Activated CD8-positive, alpha-beta memory T cell treated with anti-CD3 and anti-CD28 coated beads, Interleukin-2, amount 50 U/mL, for 4 hours (primary cell): Measurements from ENCODE around the gene CNOT8.
"Not testable (repeated sequence)": the region's sequence is repeated elsewhere in the genome, so short reads cannot be mapped to it uniquely, and the experiment has no call there.

ENCODE experiments used
- DNase-seq: peaks from one replicate; pipeline ENCODE4 v3.0.0-alpha.2; 2020

The CNOT8 gene

DNA sequence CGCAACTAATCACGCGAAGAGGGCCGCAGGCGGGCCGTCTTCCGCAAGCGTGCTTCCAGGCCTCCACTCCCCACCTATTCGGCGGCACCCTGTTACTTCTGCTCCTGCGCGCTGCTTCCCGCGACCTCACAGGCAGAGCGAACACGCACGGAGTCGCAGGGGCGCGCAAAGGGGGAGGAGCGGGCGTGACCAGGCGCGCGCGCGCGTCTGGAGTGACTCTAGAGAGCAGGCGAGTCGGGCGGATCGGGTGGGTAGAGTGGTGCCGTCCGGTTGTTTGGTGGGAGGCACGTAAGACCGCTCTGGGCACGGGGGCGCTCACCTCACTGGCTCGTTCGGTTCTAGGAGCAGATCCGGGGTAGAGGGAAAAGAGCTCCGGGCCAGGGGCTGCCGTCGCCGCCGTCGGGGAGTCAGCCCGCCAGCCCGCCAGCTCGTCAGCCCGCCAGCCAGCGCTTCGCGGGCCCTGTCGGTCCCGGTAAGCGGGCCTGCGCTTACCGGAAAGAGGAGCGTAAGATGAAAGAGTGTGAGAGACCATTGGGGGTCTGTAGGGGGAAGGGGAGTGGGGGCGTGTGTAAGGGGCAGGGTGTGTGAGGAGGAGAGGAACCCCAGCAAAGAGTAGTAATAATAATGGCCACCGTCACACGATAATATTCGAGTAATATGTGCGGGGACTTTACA is at the start of gene CNOT8:
Gene CNOT8 (plus strand): TSS at position 331 of the 675 bp plus-strand sequence. CDS start 4,652 bp downstream, outside the sequence.
- peak; percentile 98 for DNase-seq

DNA sequence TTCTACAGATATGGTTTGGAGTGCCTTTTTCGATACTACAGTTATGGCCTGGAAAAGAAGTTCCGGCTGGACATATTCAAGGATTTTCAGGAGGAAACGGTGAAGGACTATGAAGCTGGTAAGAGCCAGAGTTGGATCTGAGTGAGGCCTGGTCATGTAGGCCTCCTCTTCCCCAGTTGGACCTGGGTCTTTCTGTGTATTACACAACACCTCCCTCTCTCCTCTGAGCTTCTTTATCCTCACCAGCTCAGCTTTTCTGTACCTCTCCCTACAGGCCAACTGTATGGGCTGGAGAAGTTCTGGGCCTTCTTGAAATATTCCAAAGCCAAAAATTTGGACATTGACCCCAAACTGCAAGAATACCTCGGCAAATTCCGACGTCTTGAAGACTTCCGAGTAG is 47.2 kb upstream of the CNOT8 start:
- no peak for DNase-seq

DNA sequence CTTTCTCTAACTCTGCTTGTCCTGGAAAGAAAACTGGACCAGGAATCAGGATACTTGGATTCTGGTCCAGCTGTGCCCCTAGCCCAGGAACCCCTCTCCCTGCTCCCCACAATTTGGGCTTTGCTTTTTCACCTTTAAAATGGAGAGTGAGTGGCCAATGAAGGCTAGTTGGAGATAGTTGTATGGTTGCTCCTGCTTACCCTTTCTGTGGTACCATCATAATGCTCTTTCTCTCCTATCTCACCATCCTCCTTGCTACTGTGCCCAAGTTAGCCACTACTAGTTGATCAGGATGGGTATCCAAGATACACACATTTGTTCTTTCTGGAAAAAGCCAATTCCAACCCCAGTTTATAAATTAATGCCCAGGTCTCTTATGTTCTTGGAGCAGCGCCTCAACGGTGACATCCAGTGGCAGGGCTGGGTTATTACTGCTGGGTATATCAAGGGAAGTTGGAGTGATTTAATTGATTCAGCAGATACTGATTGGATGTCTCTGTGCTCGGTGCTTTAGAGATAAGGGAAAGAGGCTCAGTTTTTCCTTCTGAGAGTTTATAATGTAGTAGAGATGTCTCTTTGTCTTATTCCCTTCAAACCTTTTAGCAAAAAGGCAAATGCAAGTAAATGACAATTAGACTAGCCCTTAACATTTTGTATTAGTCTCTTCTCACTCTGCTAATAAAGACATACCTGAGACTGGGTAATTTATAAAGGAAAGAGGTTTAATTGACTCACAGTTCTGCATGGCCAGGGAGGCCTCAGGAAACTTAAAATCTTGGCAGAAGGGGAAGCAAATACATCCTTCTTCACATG is 46.6 kb upstream of the CNOT8 start:
- DNase-seq = peak; percentile 65

DNA sequence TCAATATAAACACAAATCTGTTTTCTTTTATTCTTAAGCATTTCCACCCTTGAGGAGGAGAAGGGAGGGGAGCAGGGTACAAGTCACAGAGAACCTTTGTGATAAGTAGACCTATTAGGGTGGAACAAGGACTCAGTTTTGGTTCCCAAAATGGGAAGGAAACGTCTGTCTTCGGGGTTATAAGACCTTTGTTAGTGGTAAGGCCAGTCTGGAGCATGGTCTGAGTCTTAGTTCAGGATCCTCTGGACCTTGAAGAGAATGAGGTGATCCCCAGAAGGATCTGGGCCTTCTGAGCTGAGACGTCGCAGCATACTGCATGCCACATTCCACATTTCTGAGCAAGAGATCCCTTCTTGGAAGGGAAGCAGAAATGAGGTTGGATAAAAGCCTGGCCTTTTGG is 45.3 kb upstream of the CNOT8 start:
- no peak for DNase-seq

DNA sequence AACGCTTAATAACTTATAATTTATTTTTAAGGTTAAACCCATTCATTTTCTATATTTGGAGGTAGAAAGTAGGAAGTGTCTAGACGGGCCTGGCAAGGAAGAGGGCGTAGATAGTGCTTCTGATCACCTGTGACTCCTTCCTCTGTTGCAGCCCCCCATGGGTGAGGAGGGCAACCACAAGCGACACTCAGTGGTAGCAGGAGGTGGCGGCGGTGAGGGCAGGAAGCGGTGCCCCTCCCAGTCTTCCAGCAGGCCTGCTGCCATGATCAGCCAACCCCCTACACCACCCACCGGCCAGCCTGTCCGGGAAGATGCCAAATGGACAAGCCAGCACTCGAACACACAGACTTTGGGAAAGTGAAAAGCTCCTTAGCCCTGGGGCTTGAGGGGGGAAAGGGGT is 44.7 kb upstream of the CNOT8 start:
- peak; percentile 57 for DNase-seq

DNA sequence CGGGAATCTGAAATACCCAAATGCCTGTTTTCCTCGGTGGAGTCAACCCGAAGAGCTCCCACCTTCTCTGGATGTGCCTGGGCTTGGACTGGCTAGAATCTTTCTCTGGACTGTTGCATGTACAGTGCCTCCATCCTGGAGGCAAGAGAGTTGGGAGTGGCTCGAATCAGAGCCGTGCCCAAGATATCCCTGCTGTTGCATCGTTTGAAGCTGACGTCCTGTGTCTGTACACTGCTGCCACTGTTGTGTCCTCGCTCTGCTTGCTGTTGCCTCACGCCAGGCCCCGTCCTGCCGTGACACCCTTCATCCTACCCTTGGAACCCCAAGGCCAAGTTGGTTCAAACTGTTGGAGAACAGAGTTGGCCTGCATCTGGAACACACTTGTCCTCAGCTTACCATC is 43.4 kb upstream of the CNOT8 start:
- no peak for DNase-seq

DNA sequence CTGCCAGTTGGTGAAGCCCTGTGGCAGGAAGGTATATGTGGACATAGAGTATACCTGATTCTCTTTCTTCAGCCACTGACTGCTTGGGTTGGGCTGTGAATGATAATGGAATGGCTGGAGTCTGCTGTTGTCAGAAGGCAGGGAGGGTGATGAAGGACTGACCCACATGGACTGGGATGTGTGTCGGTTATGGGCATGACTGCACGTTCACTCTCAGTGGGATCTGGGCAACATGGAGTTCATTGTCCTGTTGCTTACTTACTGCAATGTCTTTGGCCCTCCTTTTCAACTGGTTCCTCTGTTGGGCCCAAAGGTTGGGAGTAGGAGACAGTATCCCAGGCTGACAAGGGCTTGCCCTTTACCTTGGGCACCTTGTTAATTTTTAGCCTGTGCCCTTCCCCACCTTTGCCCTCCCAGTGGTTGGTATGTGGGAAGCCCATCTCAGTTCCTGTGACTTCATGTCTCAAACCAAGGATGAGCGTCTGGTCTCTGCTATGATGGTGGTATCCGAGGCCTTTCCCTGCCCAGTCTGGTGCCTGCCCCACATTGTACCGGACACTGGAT is 42.7 kb upstream of the CNOT8 start:
- no peak for DNase-seq

DNA sequence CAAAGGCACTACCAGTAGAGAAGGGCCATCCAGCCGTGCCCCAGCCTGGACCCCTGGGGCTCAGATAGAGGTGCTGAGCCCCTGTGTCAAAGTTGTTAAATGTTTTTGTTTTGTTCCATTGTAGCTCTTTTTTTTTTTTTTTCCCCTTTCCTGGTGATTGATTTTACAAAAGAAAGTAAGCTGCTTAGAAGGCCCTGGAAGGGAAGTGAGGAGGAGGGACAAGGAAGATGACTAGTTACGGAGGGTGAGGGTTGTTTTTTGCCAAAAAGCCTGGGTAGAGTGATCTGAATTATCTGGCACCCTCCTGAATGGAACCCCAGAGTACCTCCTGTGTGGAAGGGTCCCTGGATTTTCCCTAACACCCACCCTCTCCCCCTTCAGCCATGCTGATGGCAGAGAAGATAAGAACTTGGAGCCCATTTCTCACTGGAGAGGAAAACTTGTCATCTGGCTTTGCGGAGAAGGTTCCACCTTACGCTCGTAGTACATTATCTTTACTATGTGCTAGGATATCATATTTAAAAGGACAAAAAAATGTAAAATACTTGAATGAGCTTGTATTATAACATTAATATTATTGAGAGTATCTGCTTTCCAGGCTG is 41.4 kb upstream of the CNOT8 start:
- DNase-seq = no peak

DNA sequence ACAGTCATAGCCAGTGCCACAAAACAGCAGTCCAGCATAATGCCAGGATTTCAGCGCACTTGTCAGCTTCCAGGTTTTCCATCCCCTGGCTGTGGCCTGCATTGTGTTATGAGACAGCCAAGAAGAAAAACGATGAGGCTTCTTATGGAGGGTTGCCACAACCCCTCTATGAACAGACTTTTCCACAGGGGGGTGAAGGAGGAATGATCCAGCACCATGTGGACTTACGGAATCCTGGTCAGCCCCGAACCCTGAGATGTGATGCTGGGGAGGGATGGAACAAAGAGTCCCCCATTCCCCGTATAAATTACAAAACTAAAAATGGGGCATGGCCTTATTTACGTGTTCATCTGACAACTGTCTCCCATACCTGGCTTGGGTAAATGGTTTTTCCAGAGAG is 40.6 kb upstream of the CNOT8 start:
- no peak for DNase-seq

DNA sequence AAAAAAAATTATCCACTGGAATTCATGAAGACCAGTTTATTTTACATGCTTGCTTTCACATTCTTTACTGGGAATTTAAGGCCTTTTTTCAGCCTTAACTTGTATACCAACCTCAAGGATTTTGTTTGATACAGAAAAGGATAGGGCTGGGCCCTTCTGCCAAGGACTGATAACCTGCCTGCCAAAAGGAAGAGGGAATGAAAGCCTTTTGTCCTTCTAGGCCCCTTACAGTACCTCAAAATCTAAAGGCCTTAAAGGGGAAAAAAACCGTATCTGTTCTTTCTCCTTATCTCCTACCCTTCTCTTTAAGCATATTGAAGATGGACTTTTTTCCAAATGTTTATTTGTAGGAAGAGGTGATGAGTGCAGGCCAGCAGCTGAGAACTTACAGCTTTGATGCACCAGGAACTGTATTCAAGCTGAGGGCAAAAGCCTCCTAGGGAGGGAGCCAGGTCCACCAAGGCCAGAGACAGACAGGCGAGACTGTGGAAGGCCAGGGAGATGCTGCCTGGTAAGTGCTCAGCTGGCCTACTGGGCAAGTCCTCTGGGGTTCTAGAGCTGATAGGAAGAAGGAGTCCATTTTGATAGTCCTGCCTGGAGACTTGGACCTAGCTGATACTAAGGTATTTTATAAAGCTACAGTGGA is 39.8 kb upstream of the CNOT8 start:
- DNase-seq = no peak

DNA sequence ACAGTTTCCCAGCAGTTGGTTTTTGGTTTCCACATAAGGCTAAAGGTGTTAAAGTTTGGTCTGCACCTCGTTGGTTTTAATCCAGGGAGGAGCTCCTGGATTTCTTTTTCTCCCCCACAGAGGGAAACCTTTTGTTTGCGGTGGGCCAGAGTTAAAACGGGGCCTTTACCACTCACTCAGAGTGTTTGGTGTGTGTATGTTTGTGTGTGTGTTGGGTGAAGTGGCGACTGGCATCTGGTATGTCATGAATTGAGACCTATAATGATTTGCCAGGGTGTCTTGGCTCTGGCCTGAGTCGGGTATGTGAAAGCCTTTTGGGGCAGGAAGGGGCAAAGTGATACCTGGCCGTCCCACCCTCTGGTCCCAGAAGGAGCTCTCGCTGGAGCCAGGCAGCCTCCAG is 38.9 kb upstream of the CNOT8 start:
- DNase-seq = no peak

DNA sequence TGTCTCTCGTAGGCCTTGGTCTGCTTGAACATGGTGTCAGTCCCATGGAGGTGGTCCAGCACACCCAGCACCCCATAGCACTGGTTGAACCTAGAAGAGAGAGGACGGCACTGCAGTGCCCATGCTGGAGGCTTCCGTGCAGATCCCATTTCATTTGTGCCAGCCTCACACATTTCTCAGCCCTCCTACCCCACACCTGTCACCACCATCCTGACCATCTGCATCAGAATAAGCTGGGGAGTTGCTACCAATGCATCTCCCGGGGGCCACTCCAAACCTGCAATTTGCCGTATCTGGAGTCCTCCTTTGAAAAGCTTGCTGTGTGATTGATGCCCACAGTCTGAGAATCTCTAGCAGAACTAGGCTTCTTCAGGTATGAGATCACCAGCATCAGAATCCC is 38.0 kb upstream of the CNOT8 start:
- no peak for DNase-seq

DNA sequence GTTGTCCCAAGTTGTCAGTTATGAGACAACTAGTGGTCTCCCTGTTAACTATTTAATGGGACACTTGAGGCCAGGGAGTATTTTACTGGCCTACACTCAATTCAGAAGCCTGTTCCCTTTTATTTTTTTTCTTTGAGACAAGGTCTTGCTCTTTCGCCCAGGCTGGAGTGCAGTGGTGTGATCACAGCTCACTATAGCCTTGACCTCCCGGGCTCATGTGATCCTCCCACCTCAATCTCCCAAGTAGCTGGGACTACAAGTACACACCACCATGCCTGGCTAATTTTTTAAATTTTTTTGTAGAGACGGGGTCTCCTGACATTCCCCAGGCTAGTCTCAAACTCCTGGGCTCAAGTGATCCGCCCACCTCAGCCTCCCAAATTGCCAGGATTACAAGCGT is 35.5 kb upstream of the CNOT8 start:
- DNase-seq = not testable (repeated sequence)

DNA sequence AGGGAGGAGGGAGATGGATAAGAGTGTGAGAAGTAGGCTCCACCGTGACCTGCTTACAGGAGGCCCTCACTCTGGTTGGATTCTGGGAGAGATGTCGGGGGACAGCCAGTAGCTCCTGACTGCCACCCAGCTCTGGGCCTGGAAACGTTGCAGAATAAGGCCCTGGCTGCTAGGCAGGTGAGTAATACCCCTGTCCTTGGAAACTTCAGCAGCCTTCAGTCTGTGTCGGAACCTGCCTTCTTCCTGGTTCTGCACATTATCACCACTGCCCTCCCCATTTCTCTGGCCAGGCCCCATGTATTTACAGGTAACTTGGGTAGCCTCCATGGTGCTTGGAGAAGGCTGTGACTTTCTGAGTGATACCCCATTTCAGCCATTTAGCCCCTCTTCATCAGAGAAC is 34.8 kb upstream of the CNOT8 start:
- DNase-seq = no peak

DNA sequence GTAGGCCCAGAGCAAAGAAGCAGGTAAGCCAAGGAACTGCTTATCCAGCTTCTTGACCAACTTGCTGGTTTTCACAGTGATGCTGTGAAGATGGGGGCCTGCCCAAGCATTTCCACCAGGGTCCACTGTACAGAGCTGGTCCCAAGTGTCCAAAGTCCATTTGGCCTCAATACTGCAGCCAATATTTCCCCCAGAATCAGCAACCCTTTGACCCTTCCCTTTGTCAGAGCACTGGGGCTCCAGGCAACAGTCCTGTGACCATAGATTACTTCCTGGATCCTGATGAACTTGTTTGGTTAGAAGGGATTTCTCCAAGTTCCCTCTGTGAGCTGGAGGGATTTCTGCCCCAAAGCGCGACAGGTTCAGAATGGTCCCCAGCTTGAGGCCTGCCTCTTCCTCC is 34.4 kb upstream of the CNOT8 start:
- no peak for DNase-seq

DNA sequence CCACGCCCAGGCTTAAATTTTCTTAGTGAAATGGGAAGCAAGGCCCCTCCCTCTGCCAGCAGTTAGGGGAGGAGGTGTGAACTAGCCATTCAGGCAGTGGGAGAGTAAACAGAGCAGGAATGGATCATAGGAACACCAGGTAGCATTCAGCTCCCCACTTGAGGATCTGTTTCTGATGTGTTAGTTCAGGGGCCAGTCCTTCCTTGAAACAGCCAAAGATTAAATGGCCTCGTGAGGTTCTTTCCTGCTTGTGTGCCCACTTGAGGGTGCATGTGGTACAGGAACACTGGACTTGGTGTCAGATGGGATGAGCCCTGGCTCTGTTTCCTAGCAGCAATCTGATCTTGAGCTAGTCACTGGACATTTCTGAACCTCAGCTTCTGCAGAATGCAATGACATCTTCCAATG is 29.2 kb upstream of the CNOT8 start:
- DNase-seq = no peak

DNA sequence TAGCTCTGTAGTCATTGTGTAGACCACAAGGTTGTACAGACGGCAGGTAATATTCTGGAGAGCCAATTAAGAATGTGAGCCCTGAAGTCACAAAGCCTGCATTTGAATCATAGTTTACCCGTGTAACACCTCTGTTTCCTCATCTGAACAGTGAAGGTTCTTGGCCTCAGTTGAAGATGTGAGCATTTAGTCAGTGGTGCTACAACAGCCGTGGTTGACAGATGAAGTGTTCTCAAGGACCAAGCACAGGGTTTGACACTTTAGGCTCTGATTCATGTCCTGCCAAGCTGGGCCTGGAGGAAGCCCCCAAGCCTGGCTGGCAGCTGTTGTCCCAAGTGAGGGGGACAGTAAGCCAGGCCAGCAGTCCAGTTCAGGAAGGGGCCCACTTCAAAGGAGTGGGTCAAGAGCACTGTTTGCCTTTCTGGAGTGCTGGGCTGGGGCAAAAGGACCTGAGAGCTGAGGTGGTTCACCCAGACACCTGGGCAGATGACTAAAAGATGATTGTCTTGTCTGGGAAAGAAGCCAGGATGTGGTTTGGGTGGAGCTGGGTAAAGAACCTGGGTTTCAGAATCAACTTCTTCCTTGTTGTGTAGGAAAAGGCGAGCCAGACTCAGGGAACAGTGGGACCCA is 28.7 kb upstream of the CNOT8 start:
- no peak for DNase-seq

DNA sequence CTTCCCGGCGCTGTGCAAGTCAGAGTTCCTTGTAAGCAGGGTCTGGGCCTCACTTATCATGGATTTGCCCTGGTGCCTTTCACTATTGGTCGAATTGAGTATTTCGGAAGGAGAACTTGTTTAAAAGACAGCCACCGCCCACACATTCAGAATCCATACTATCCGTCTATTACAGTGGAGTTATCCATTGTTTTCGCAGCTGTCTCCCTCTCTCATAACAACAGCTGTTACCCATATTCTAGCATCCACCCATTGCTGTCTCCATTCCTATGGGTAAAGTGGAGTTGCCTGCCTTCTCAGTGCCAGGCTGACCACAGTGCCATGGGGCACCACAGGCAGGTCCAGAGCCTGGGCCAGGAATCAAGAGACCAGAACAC is 28.2 kb upstream of the CNOT8 start:
- no peak for DNase-seq

DNA sequence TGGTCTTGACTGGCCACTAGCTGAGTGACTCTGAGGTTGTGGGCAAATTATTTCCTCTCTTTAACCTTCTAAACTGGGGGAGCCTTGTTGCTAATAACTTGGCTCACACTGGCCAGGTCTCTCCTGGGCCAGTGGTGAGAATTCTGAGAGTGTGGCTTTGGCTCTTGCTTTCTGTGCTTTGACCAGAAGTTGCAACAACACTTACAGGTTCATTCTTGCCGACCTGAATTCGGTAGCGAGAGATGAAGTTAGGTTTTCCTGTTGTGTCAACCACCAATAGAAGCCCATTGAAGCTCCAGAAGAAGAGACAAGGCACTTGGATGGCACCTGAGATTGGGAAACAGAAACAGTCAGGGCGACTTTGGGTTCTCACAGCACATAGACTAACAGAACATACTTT is 27.8 kb upstream of the CNOT8 start:
- no peak for DNase-seq

DNA sequence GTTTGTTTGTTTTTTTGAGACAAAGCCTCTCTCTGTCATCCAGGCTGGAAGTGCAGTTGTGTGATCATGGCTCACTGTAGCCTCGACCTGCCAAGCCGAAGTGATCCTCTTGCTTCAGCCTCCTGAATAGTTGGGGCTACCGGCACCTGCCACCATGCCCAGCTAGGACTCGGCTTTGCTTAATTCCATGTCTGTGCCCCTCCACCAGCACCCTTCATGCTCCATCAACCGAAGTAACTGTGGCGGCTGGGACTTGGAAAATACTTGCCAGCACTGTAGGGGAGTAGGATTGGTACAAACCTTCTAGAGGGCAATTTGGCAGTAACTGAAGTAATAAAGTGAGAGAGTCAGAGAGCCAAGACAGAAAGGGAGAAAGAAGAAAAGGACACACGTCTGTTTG is 27.0 kb upstream of the CNOT8 start:
- no peak for DNase-seq

DNA sequence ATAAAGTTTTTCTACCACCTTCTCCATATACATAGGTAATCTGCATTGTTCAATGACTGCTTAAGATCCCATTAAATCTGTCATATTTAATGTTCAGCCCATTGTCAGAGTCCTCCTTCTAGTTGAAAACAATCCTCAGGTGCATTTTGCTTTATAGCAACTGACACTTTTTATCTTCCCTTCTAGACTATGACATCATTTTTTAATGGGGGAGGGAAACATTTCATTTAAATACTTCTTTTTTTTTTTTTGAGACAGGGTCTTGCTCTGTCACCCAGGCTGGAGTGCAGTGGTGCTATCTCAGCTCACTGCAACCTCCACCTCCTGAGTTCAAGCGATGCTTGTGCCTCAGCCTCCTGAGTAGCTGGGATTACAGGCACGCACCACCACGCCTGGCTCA is 25.6 kb upstream of the CNOT8 start:
- not testable (repeated sequence) for DNase-seq

DNA sequence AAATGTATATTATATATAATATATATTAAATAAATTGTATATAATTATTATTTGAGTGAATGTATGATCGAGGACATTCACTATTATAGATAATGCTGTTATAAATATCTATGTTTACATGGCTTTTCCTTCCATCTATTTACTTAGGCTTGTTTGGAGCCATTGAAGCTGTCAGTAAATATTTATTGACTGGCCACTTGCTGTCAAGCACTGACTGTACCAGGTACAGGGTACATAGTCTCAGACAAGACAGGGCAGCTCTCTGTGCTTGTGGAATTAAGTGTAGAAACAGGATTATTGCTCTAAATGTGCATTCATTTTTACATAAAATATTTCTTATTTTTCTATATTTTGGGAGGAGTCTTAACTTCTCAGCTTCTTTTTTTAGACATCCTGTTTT is 24.4 kb upstream of the CNOT8 start:
- DNase-seq = no peak

DNA sequence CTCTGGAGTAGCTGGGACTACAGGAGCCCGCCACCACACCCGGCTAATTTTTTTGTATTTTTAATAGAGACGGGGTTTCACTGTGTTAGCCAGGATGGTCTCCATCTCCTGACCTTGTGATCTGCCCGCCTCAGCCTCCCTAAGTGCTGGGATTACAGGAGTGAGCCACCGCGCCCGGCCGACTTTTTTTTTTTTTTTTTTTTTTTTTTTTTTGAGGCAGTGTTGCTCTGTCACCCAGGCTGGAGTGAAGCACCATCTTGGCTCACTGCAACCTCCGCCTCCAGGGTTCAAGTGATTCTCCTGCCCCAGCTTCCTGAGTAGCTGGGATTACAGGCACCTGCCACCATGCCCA is 22.8 kb upstream of the CNOT8 start:
- DNase-seq = not testable (repeated sequence)
